ENCODE measurements around the gene YPEL3. TPM values are rescaled to one million over a fixed set of nuclear protein-coding genes. Genes with fewer than 3 reads are reported as not detected.

The YPEL3 gene
- polyA plus RNA-seq, 6 donors from 2014 or later = 214 to 383 (median 284) TPM

GRCh38 chr16:30084096-30084815 is 11.8 kb downstream of the YPEL3 start:
- Mint-ChIP-seq H3K9me3 (no peaks in the 10 kb centered on the region), H3K27me3 (no peaks in the 10 kb centered on the region), H3K36me3 (peaks cover 0 to 16% of the 10 kb centered on the region in 2 donors), H3K27ac (peak overlapping the region in 1 of 6 donors; percentile 38), H3K4me3 (no peak overlapping the region), H3K4me1 (peaks cover 5 to 13% (median 6%) of the 10 kb centered on the region in 3 donors)
- DNase-seq (no peak), ATAC-seq (ENCODE audit: low read depth in 2 of 2) (no peak)

GRCh38 chr16:30083216-30084055 is 12.6 kb downstream of the YPEL3 start:
- Mint-ChIP-seq H3K27ac (peak overlapping the region in 1 of 6 donors; percentile 86), H3K9me3 (no peaks in the 10 kb centered on the region)
- ATAC-seq (ENCODE audit: low read depth in 2 of 2) = no peak

GRCh38 chr16:30082545-30083090 is 13.4 kb downstream of the YPEL3 start:
- Mint-ChIP-seq H3K27ac (peak overlapping the region in 2 of 6 donors; percentile 43 to 47), H3K27me3 (no peaks in the 10 kb centered on the region), H3K9me3 (no peaks in the 10 kb centered on the region), H3K4me3 (peak overlapping the region in 2 of 8 donors; percentile 21 to 45), H3K4me1 (peaks cover 14 to 21% (median 17%) of the 10 kb centered on the region in 3 donors), H3K36me3 (peaks cover 0 to 16% of the 10 kb centered on the region in 2 donors)
- ATAC-seq (ENCODE audit: low read depth in 2 of 2) (peak in 1 of 2 donors; percentile 25), DNase-seq (no peak)

More at GRCh38 chr16:30083216-30084055, 12.6 kb downstream of the YPEL3 start:
- no peak for DNase-seq
- Mint-ChIP-seq H3K27me3 (no peaks in the 10 kb centered on the region), H3K36me3 (peaks cover 0 to 16% of the 10 kb centered on the region in 2 donors), H3K4me3 (peak overlapping the region in 1 of 8 donors; percentile 45), H3K4me1 (peaks cover 8 to 13% (median 9%) of the 10 kb centered on the region in 3 donors)

- H3K9me3 Mint-ChIP-seq = no peaks in the 10 kb centered on the region
- no peaks in the 10 kb centered on the region for H3K27me3 Mint-ChIP-seq
- DNase-seq = no peak
- peaks cover 27 to 43% (median 32%) of the 10 kb centered on the region in 3 donors for H3K4me1 Mint-ChIP-seq
- no peak overlapping the region for H3K27ac Mint-ChIP-seq
- peak overlapping the region in 1 of 8 donors; percentile 36 for H3K4me3 Mint-ChIP-seq
- ATAC-seq (ENCODE audit: low read depth in 2 of 2) = no peak
- H3K36me3 Mint-ChIP-seq = peaks cover 0 to 24% of the 10 kb centered on the region in 2 donors
Observed at GRCh38 chr16:30079480-30079879, 16.5 kb downstream of the YPEL3 start.

GRCh38 chr16:30078744-30079143 is 17.3 kb downstream of the YPEL3 start:
- H3K9me3 Mint-ChIP-seq = no peaks in the 10 kb centered on the region
- H3K4me3 Mint-ChIP-seq = peak overlapping the region in 1 of 8 donors; percentile 36
- DNase-seq = no peak
- peaks cover 0 to 17% of the 10 kb centered on the region in 2 donors for H3K36me3 Mint-ChIP-seq
- no peak for ATAC-seq (ENCODE audit: low read depth in 2 of 2)
- no peaks in the 10 kb centered on the region for H3K27me3 Mint-ChIP-seq
- no peak overlapping the region for H3K27ac Mint-ChIP-seq
- H3K4me1 Mint-ChIP-seq = peaks cover 27 to 43% (median 32%) of the 10 kb centered on the region in 3 donors

GRCh38 chr16:30077656-30078055 is 18.4 kb downstream of the YPEL3 start:
- no peaks in the 10 kb centered on the region for H3K9me3 Mint-ChIP-seq
- H3K36me3 Mint-ChIP-seq = peaks cover 0 to 8% of the 10 kb centered on the region in 2 donors
- no peaks in the 10 kb centered on the region for H3K27me3 Mint-ChIP-seq
- DNase-seq = no peak
- peak overlapping the region in 4 of 6 donors; percentile 46 to 96 (median 58) for H3K27ac Mint-ChIP-seq
- H3K4me3 Mint-ChIP-seq = peak overlapping the region in 7 of 8 donors; percentile 47 to 99 (median 95)
- H3K4me1 Mint-ChIP-seq = peaks cover 27 to 41% (median 27%) of the 10 kb centered on the region in 3 donors
- ATAC-seq (ENCODE audit: low read depth in 2 of 2) = no peak

GRCh38 chr16:30076276-30076791 is 19.7 kb downstream of the YPEL3 start:
- Mint-ChIP-seq H3K4me1 (peaks cover 27 to 41% (median 27%) of the 10 kb centered on the region in 3 donors), H3K27ac (peak overlapping the region; percentile 82 to 97 (median 96)), H3K9me3 (no peaks in the 10 kb centered on the region), H3K36me3 (peaks cover 0 to 7% of the 10 kb centered on the region in 2 donors), H3K4me3 (peak overlapping the region; percentile 86 to 99 (median 96)), H3K27me3 (no peaks in the 10 kb centered on the region)
- DNase-seq (no peak), ATAC-seq (ENCODE audit: low read depth in 2 of 2) (peak; percentile 43 to 57)

- Mint-ChIP-seq H3K36me3 (peaks cover 0 to 7% of the 10 kb centered on the region in 2 donors), H3K27ac (peak within 1 kb of the TSS; percentile 93 to 97 (median 96)), H3K4me1 (peaks cover 27 to 41% (median 27%) of the 10 kb centered on the region in 3 donors), H3K27me3 (no peaks in the 10 kb centered on the region), H3K9me3 (no peaks in the 10 kb centered on the region), H3K4me3 (peak within 1 kb of the TSS; percentile 86 to 99 (median 96))
- DNase-seq (peak; percentile 89), ATAC-seq (ENCODE audit: low read depth in 2 of 2) (peak; percentile 95 to 97)
Observed at GRCh38 chr16:30075503-30076275, 20.3 kb downstream of the YPEL3 start, which contains the start of gene PPP4C. PPP4C (plus strand) TSS chr16:30075994; CDS start chr16:30076378, 384 bp downstream.

- H3K27ac Mint-ChIP-seq = no peak overlapping the region
- no peak for DNase-seq
- no peaks in the 10 kb centered on the region for H3K27me3 Mint-ChIP-seq
- peak overlapping the region in 1 of 8 donors; percentile 47 for H3K4me3 Mint-ChIP-seq
- no peak for ATAC-seq (ENCODE audit: low read depth in 2 of 2)
- H3K36me3 Mint-ChIP-seq = peaks cover under 1 to 4% of the 10 kb centered on the region in 2 donors
- no peaks in the 10 kb centered on the region for H3K9me3 Mint-ChIP-seq
- peaks cover 12 to 32% (median 16%) of the 10 kb centered on the region in 3 donors for H3K4me1 Mint-ChIP-seq
Observed at GRCh38 chr16:30070490-30070889, 25.5 kb downstream of the YPEL3 start.

- Mint-ChIP-seq H3K9me3 (no peaks in the 10 kb centered on the region), H3K27me3 (no peaks in the 10 kb centered on the region), H3K27ac (peak overlapping the region in 3 of 6 donors; percentile 20 to 49 (median 34)), H3K4me1 (peaks cover 16 to 26% (median 17%) of the 10 kb centered on the region in 3 donors), H3K4me3 (peak overlapping the region in 1 of 8 donors; percentile 78), H3K36me3 (peaks cover 0 to 4% of the 10 kb centered on the region in 2 donors)
- ATAC-seq (ENCODE audit: low read depth in 2 of 2) = no peak
- DNase-seq = no peak
Observed at GRCh38 chr16:30069611-30070462, 26.2 kb downstream of the YPEL3 start.

- ATAC-seq (ENCODE audit: low read depth in 2 of 2) = no peak
- Mint-ChIP-seq H3K4me3 (peak overlapping the region in 7 of 8 donors; percentile 9 to 78 (median 56)), H3K27ac (peak overlapping the region in 5 of 6 donors; percentile 24 to 81 (median 63)), H3K27me3 (no peaks in the 10 kb centered on the region), H3K9me3 (no peaks in the 10 kb centered on the region), H3K4me1 (peaks cover 18 to 28% (median 23%) of the 10 kb centered on the region in 3 donors), H3K36me3 (peaks cover 0 to 4% of the 10 kb centered on the region in 2 donors)
- peak; percentile 60 for DNase-seq
Observed at GRCh38 chr16:30068750-30069610, 27.0 kb downstream of the YPEL3 start.

Measured in naive B cell (primary cell).